ENCODE data around the gene OR6C68. TPM values are rescaled to one million over a fixed set of nuclear protein-coding genes. Genes with fewer than 3 reads are reported as not detected.

Gene OR6C68
- total RNA-seq, 4 donors from 2014 or later: not detected

- no peaks in the 10 kb centered on the region for H3K36me3 ChIP-seq
- no peaks in the 10 kb centered on the region for H3K27me3 ChIP-seq
- no peaks in the 10 kb centered on the region for H3K9me3 ChIP-seq
- TF ChIP-seq CTCF (IDR thresholded peaks at IDR 0.05 in 4 of 5, conservative IDR thresholded peaks at IDR 0.05 in 1 of 5): no peak
- TF ChIP-seq POLR2A (IDR thresholded peaks at IDR 0.05): no peak
- ATAC-seq (no peak), DNase-seq (no peak)
- in situ Hi-C loops (cut with MboI; ENCODE audit: low sequenced_read_pairs in 4 of 4): no loop called here
- intact Hi-C loops (cut with DNase I; ENCODE audit: low total_unique reads): no loop called here
- H3K4me3 ChIP-seq: no peak overlapping the region
- H3K4me1 ChIP-seq: no peaks in the 10 kb centered on the region
- H3K27ac ChIP-seq: no peak overlapping the region
Measured at GRCh38 chr12:55495490-55495889, 3.3 kb downstream of the OR6C68 start.

- in situ Hi-C loops (cut with MboI; ENCODE audit: low sequenced_read_pairs in 4 of 4): no loop called here
- TF ChIP-seq CTCF (IDR thresholded peaks at IDR 0.05 in 4 of 5, conservative IDR thresholded peaks at IDR 0.05 in 1 of 5) (no peak), POLR2A (IDR thresholded peaks at IDR 0.05) (no peak)
- H3K4me1 ChIP-seq: no peaks in the 10 kb centered on the region
- no peaks in the 10 kb centered on the region for H3K36me3 ChIP-seq
- ATAC-seq (no peak), DNase-seq (no peak)
- intact Hi-C loops (cut with DNase I; ENCODE audit: low total_unique reads): no loop called here
- no peaks in the 10 kb centered on the region for H3K9me3 ChIP-seq
- no peaks in the 10 kb centered on the region for H3K27me3 ChIP-seq
- no peak overlapping the region for H3K27ac ChIP-seq
- H3K4me3 ChIP-seq: no peak overlapping the region
Measured at GRCh38 chr12:55499231-55499630, 7.1 kb downstream of the OR6C68 start.

- in situ Hi-C loops (cut with MboI; ENCODE audit: low sequenced_read_pairs in 4 of 4) (no loop called here), intact Hi-C loops (cut with DNase I; ENCODE audit: low total_unique reads) (no loop called here)
- H3K27me3 ChIP-seq: no peaks in the 10 kb centered on the region
- H3K4me3 ChIP-seq: no peak overlapping the region
- TF ChIP-seq CTCF (IDR thresholded peaks at IDR 0.05 in 4 of 5, conservative IDR thresholded peaks at IDR 0.05 in 1 of 5): no peak
- TF ChIP-seq POLR2A (IDR thresholded peaks at IDR 0.05): no peak
- DNase-seq (no peak), ATAC-seq (no peak)
- H3K4me1 ChIP-seq: no peaks in the 10 kb centered on the region
- no peaks in the 10 kb centered on the region for H3K36me3 ChIP-seq
- no peak overlapping the region for H3K27ac ChIP-seq
- no peaks in the 10 kb centered on the region for H3K9me3 ChIP-seq
Measured at GRCh38 chr12:55499810-55500252, 7.7 kb downstream of the OR6C68 start.

- no peak overlapping the region for H3K4me3 ChIP-seq
- no peaks in the 10 kb centered on the region for H3K36me3 ChIP-seq
- no peaks in the 10 kb centered on the region for H3K27me3 ChIP-seq
- DNase-seq (no peak), ATAC-seq (no peak)
- intact Hi-C loops (cut with DNase I; ENCODE audit: low total_unique reads): no loop called here
- no peaks in the 10 kb centered on the region for H3K9me3 ChIP-seq
- H3K4me1 ChIP-seq: no peaks in the 10 kb centered on the region
- in situ Hi-C loops (cut with MboI; ENCODE audit: low sequenced_read_pairs in 4 of 4): no loop called here
- no peak overlapping the region for H3K27ac ChIP-seq
- TF ChIP-seq CTCF (IDR thresholded peaks at IDR 0.05 in 4 of 5, conservative IDR thresholded peaks at IDR 0.05 in 1 of 5) (no peak), POLR2A (IDR thresholded peaks at IDR 0.05) (no peak)
Measured at GRCh38 chr12:55501601-55502000, 9.4 kb downstream of the OR6C68 start.

GRCh38 chr12:55515696-55516095 lies 23.5 kb downstream of the OR6C68 start:
- DNase-seq (no peak), ATAC-seq (no peak)
- Histone ChIP-seq H3K4me3 (no peak overlapping the region), H3K27ac (no peak overlapping the region), H3K9me3 (no peaks in the 10 kb centered on the region), H3K27me3 (no peaks in the 10 kb centered on the region), H3K4me1 (no peaks in the 10 kb centered on the region), H3K36me3 (no peaks in the 10 kb centered on the region)
- in situ Hi-C loops (cut with MboI; ENCODE audit: low sequenced_read_pairs in 4 of 4) (no loop called here), intact Hi-C loops (cut with DNase I; ENCODE audit: low total_unique reads) (no loop called here)
- TF ChIP-seq CTCF (IDR thresholded peaks at IDR 0.05 in 4 of 5, conservative IDR thresholded peaks at IDR 0.05 in 1 of 5) (no peak), POLR2A (IDR thresholded peaks at IDR 0.05) (no peak)
